GM12864 (cell line): ENCODE data around the gene GPR63.

Experiments used
- DNase-seq: peaks from one replicate; pipeline ENCODE4 v3.0.0-alpha.2; 2011; ENCODE audit warnings: low read depth
- H3K4me3 ChIP-seq: 2 replicates; pipeline ENCODE4 v1.5.1; 2011; ENCODE audit warnings: mild to moderate bottlenecking, low read depth, low read length, control low read depth
- TF ChIP-seq, protein P1 (sequence below): IDR thresholded peaks from 2 replicates; pipeline ENCODE4 v1.5.1; 2011; ENCODE audit warnings: low read depth, mild to moderate bottlenecking, moderate library complexity, low read length, control low read depth, inconsistent platforms; ENCODE audit errors: missing control alignments

The GPR63 gene

GRCh38 chr6:96762599-96762998 lies 74.7 kb downstream of the GPR63 start:
- no peak for DNase-seq
- H3K4me3 ChIP-seq: no peak overlapping the region
- TF ChIP-seq, protein P1, sequence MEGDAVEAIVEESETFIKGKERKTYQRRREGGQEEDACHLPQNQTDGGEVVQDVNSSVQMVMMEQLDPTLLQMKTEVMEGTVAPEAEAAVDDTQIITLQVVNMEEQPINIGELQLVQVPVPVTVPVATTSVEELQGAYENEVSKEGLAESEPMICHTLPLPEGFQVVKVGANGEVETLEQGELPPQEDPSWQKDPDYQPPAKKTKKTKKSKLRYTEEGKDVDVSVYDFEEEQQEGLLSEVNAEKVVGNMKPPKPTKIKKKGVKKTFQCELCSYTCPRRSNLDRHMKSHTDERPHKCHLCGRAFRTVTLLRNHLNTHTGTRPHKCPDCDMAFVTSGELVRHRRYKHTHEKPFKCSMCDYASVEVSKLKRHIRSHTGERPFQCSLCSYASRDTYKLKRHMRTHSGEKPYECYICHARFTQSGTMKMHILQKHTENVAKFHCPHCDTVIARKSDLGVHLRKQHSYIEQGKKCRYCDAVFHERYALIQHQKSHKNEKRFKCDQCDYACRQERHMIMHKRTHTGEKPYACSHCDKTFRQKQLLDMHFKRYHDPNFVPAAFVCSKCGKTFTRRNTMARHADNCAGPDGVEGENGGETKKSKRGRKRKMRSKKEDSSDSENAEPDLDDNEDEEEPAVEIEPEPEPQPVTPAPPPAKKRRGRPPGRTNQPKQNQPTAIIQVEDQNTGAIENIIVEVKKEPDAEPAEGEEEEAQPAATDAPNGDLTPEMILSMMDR: no peak

DNA sequence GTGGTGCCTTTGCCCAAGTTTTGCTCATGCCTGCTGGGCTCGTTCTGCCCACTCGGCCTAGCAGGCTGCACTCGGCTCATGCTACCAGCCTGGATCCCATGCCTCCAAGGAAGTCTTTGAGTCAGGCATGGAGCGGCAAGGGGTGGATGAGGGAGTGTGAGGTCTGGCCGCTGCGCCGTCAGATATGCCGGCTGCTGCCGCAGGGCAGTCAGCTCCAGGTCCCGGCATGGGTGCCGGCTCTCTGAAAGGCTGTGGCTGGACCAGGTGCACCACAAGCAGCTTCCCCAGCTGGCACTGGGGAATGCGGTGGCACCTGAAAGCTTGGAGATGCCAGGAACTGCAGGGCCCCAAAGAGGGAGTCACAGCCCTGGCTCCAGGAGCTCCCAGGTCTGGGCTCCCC lies 75.5 kb downstream of the GPR63 start:
- DNase-seq: no peak
- no peak overlapping the region for H3K4me3 ChIP-seq
- TF ChIP-seq, protein P1: no peak

- DNase-seq: no peak
- TF ChIP-seq, protein P1: no peak
Measured at GRCh38 chr6:96760153-96760687, 77.1 kb downstream of the GPR63 start.

GRCh38 chr6:96755096-96755495 lies 82.2 kb downstream of the GPR63 start:
- TF ChIP-seq, protein P1: no peak
- H3K4me3 ChIP-seq: no peak overlapping the region
- DNase-seq: no peak

More at GRCh38 chr6:96760153-96760687, 77.1 kb downstream of the GPR63 start:
- H3K4me3 ChIP-seq: no peak overlapping the region

DNA sequence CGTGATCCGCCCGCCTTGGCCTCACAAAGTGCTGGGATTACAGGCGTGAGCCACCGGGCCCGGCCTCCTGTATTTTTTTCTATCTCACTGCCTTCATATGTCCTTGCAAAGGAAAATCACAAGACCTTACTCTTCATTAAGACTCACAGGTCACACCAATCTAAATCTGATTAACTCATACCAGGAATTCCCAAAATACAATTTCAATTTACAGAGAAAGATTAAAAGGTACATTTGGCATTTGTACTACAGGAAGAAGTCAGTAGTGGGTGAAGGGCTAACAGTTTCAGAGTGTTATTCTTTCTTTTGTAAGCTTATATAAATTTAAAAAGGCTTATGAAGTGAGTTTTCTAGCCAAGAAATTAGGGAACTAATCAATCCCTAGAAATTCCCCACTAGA lies 87.4 kb downstream of the GPR63 start:
- no peak for DNase-seq
- no peak overlapping the region for H3K4me3 ChIP-seq
- TF ChIP-seq, protein P1: no peak
